Astrocyte of the spinal cord (primary cell): ENCODE data around the gene REN.

Experiments used
- DNase-seq: peaks from one replicate; pipeline ENCODE4 v3.0.0; 2011; ENCODE audit warnings: low read depth, low spot score
- H3K4me3 ChIP-seq: 2 replicates; pipeline ENCODE4 v1.5.1; 2011; ENCODE audit warnings: low read depth, mild to moderate bottlenecking, low read length, moderate library complexity
- in situ Hi-C: cut with HindIII; loops from 2 replicates; pipeline ENCODE4 v1.10.0; 2017; ENCODE audit warnings: low sequenced_read_pairs
- TF ChIP-seq, protein P1 (sequence below): IDR thresholded peaks from 2 replicates; pipeline ENCODE4 v1.5.1; 2012; ENCODE audit warnings: low read depth, mild to moderate bottlenecking, low read length, inconsistent platforms

REN gene

DNA sequence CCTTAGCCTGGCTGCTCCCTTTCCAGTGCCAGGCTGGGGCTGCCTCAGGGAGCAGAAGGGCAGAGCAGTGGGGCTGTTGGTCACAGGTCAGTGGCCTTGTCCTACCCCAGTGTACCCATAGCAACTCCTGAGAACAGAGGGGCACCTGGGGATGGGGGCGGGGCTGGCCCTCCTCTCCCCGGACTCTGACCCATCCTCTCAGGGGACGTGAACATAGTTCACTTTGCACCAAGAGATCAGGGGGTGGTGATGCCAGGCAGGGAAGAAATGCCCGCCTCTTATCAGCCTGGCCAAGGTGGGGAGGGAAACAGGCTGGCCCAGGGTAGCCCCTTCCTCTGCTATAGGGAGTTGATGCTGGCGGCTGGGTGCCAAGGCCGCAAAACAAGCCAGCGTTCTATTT is 19.2 kb downstream of the REN start:
- TF ChIP-seq, protein P1, sequence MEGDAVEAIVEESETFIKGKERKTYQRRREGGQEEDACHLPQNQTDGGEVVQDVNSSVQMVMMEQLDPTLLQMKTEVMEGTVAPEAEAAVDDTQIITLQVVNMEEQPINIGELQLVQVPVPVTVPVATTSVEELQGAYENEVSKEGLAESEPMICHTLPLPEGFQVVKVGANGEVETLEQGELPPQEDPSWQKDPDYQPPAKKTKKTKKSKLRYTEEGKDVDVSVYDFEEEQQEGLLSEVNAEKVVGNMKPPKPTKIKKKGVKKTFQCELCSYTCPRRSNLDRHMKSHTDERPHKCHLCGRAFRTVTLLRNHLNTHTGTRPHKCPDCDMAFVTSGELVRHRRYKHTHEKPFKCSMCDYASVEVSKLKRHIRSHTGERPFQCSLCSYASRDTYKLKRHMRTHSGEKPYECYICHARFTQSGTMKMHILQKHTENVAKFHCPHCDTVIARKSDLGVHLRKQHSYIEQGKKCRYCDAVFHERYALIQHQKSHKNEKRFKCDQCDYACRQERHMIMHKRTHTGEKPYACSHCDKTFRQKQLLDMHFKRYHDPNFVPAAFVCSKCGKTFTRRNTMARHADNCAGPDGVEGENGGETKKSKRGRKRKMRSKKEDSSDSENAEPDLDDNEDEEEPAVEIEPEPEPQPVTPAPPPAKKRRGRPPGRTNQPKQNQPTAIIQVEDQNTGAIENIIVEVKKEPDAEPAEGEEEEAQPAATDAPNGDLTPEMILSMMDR = no peak
- no peak for DNase-seq
- in situ Hi-C loops = loop anchor here (25.0 kb wide), 1 partner anchor 285 kb away; the partner anchor contains the start of gene SNRPE
- no peak overlapping the region for H3K4me3 ChIP-seq

DNA sequence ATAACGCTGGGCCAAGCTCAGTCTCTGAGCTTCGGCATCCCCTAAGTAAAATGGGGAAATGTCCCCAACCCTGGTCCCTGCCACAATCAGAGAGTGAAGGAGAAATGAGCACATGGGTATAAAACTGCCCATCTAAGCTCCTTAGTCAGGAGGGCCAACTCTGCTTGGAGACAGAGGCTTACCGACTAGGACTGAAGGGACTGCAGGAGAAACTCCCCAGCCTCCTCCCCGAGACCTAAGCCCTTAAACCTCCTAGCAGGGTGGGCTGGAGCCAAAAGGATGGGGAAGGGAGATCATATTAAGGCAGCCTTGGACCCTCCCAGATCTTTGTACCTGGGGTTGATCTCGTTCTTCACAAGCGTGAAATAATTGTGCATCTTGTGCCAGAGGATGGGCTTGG is 19.8 kb downstream of the REN start:
- in situ Hi-C loops = loop anchor here (25.0 kb wide), 1 partner anchor 284 kb away; the partner anchor contains the start of gene SNRPE
- no peak overlapping the region for H3K4me3 ChIP-seq
- DNase-seq = no peak
- TF ChIP-seq, protein P1 = no peak

DNA sequence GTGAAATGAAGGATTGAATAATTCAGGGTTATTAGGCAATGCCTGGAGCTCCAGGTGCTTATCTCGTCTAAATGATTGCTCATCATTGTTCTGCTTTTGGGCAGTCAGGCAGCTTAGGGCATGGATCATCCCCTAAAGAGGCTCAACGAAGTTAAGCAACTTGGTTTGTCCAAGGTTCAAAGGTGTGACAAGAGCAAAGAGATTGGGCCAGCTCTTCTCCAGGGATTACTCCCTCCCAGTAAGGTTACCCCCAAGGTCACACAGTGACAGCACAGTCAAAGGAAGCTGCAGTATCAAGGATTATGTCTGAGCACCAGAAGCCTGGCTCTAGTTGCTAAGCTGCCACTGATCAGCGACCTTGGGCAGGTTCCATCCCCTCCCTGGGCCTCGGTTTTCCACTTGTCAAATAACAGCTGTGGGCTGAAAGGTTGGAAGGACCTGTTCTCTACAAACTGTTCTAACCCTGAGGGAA is 21.1 kb downstream of the REN start:
- in situ Hi-C loops = loop anchor here (25.0 kb wide), 1 partner anchor 283 kb away; the partner anchor contains the start of gene SNRPE
- DNase-seq = no peak
- TF ChIP-seq, protein P1 = no peak
- H3K4me3 ChIP-seq = no peak overlapping the region

DNA sequence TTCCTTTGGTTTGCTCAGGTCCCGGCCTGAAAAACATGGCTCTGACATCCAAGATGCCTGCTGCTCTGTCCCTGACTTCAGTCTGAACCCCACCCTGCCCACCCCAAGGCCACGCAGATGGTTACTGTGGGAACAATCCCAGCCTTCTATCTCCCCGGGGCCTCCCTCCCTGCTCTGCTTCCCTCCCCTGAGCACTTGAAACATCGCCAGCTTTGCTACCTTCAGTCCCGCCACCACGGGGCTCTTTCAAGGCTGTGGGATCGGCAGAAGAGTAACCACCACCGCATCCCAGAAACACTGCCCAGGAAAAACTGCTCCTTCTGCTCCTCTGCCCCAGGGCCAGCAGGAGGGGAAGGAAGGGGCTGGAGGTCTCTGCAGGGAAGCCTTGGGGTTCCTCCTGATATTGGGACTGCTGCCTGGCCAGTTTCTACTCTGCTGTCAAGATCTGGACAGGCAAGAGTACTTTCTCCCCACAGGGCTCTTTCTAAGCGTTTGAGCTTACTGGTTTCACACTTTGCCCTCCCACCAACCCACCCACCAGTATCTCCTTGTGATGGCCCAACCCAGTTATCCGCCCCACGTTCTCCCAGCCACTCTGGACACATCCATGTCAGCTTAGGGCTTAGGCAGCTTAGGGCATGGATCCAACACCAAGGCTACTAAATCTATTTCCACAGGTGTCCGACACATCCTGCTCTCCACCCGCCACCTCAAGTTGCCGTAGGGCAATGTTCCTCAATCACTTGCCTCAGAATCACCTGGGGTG is 22.7 kb downstream of the REN start:
- TF ChIP-seq, protein P1 = no peak
- in situ Hi-C loops = loop anchor here (25.0 kb wide), 1 partner anchor 281 kb away; the partner anchor contains the start of gene SNRPE

DNA sequence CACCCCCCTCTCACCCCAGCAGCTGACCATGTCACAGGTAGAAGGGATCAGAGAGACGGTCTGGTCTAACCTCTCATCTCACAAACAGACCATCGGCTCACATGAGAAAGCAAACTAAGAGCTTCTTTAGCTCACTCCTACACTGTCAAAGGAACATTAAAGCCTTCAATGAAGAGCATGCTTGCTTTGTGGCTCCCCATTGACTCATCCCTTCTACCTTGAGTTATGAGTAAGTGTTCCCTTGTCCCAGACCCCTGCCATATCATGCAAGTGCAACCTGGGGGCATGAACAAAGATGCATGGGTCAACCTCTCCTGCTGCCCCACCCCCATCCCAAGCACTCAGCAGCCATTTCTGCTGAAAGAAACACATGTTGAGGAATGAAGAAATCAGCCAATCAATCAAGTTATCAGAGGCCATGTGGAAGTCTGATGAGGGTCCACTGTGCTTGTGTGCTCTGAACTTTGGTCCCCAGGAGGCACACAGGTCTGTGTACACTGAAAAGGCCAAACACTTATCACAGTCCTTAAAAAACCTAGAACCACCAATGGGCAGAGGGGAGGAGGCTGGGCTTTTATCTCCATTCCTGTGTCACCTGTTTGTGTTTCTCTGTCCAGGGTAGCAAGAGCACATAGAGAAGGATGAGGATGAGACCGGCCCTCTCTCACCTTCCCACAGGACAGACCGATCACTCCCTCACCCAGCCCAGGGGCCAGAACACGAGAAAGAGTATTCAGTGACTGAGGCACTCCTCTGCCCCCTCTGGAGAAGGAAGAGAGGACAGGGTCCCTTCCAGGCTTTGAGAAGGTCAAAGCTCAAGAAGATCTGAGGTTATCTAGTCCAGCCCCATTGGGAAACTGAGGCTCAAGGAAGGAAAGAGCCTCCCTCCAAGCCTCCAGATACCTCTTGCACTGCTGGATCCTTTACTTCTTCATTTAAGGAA is 23.8 kb downstream of the REN start:
- no peak overlapping the region for H3K4me3 ChIP-seq
- no peak for DNase-seq
- TF ChIP-seq, protein P1 = no peak
- in situ Hi-C loops = loop anchor here (25.0 kb wide), 1 partner anchor 280 kb away; the partner anchor contains the start of gene SNRPE

More for the DNA sequence above, 22.7 kb downstream of the REN start:
- DNase-seq = no peak
- no peak overlapping the region for H3K4me3 ChIP-seq

DNA sequence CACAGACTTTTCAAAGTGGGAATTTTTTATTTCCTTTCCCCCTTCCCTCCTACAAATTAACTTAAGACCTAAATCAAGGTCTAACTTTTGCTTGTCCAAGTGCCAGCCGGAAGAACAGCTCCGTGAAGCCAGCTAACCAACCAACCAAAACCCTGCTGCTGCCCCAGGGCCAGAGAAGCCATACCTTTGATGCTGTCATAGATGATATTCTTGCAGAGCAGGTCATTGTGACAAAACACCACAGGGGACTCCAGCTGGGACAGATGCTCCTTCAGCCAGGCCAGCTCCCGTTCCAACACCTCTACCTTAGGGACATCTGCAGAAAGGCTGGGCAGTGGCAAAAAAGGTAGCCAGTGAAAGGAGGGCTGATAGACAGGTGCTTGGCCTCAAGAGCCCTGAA is 25.0 kb downstream of the REN start:
- no peak overlapping the region for H3K4me3 ChIP-seq
- no peak for DNase-seq
- in situ Hi-C loops = loop anchor here (25.0 kb wide), 1 partner anchor 279 kb away; the partner anchor contains the start of gene SNRPE
- TF ChIP-seq, protein P1 = no peak
